ENCODE measurements around the gene UBASH3B.

DNA sequence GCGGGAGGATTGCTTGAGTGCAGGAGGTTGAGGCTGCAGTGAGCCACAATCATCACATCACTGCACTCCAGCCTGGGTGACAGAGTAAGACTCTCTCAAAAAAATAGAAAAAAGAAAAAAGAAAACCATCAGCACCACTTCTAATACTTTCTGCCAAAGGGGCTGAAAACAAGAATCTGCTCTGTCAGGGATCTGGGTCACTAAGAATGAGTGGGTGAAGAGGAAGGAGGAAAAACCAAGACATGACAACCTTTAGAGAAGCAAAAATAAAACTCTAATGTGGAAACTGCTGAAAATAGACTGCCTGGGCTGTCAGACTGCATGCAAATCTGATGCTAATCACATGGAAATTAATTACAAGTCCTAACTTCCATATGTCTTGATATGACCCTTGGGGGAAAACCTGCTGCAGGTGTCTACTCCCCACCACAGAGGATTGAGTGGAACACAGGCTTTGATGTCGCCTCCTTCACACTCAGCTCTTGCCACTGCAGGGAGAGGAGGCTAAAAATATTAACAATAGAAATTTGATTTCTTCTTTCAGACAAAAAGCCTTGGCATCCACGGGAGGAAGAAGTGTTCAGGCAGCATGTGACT lies 120.3 kb downstream of the UBASH3B start:
- TF ChIP-seq, protein P1, sequence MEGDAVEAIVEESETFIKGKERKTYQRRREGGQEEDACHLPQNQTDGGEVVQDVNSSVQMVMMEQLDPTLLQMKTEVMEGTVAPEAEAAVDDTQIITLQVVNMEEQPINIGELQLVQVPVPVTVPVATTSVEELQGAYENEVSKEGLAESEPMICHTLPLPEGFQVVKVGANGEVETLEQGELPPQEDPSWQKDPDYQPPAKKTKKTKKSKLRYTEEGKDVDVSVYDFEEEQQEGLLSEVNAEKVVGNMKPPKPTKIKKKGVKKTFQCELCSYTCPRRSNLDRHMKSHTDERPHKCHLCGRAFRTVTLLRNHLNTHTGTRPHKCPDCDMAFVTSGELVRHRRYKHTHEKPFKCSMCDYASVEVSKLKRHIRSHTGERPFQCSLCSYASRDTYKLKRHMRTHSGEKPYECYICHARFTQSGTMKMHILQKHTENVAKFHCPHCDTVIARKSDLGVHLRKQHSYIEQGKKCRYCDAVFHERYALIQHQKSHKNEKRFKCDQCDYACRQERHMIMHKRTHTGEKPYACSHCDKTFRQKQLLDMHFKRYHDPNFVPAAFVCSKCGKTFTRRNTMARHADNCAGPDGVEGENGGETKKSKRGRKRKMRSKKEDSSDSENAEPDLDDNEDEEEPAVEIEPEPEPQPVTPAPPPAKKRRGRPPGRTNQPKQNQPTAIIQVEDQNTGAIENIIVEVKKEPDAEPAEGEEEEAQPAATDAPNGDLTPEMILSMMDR (IDR thresholded peaks at IDR 0.05; ENCODE audit: insufficient read depth, low read length) = no peak
- no peak for TF ChIP-seq POLR2AphosphoS5 (IDR thresholded peaks at IDR 0.05; ENCODE audit: low read depth)

All from HL-60 (cell line).